ENCODE measurements around the gene HNRNPU. TPM values are rescaled to one million over a fixed set of nuclear protein-coding genes. Genes with fewer than 3 reads are reported as not detected.

HNRNPU gene
- total RNA-seq, 4 donors from 2014 or later: 275 to 441 (median 310) TPM

DNA sequence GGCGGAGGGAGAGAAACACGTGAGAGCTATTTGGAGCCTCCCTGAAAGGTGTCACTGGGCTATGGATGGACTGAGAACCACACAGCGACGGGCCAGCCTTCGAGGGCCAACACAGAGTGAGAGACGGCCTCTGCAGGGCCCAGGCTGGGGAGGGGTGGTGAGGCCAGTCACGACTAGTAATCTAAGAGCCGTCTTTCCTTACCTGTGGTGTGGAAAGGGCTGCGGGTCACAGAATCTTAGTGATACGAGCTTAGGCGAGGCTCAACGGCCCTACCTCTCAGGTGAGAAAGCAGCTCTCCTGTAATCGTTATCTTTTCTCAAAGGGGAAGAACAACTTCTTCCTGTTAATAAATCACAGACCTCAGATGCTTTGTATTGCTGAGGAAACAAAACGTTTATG lies 62.3 kb downstream of the HNRNPU start:
- WGBS: 54% methylated on average over 14 of the region's 14 CpGs

DNA sequence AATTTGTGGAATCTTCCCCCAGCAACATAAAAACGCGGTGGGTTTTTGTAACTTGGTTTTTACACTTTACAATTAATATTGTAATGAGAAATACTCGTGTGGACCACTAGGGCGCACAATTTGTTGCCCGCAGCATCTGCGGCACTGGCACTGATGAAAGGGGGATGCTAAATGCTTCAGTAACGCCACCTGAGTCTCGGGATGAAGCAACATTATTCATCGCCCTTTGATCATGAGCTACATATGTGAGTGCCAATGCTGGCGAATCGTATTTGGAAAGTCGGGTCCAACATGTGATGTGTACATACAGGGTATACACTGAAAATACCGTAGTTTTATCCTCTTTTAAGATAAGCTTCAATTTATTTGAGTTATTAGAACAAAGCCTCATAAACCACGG lies 63.1 kb downstream of the HNRNPU start:
- DNase-seq (ENCODE audit: low spot score in 2 of 2): peak in 1 of 2 donors; percentile 20
- Histone ChIP-seq H3K36me3 (no peaks in the 10 kb centered on the region), H3K27ac (no peak overlapping the region), H3K4me3 (no peak overlapping the region), H3K27me3 (no peaks in the 10 kb centered on the region), H3K4me1 (peaks cover 4% of the 10 kb centered on the region), H3K9me3 (no peaks in the 10 kb centered on the region)
- no peak for TF ChIP-seq POLR2AphosphoS5 (IDR thresholded peaks at IDR 0.05)
- TF ChIP-seq, protein P1, sequence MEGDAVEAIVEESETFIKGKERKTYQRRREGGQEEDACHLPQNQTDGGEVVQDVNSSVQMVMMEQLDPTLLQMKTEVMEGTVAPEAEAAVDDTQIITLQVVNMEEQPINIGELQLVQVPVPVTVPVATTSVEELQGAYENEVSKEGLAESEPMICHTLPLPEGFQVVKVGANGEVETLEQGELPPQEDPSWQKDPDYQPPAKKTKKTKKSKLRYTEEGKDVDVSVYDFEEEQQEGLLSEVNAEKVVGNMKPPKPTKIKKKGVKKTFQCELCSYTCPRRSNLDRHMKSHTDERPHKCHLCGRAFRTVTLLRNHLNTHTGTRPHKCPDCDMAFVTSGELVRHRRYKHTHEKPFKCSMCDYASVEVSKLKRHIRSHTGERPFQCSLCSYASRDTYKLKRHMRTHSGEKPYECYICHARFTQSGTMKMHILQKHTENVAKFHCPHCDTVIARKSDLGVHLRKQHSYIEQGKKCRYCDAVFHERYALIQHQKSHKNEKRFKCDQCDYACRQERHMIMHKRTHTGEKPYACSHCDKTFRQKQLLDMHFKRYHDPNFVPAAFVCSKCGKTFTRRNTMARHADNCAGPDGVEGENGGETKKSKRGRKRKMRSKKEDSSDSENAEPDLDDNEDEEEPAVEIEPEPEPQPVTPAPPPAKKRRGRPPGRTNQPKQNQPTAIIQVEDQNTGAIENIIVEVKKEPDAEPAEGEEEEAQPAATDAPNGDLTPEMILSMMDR (IDR thresholded peaks at IDR 0.05): peak; percentile 33 to 40
- 60% methylated on average over 14 of the region's 14 CpGs for WGBS

More for the DNA sequence above, 62.3 kb downstream of the HNRNPU start:
- H3K9me3 ChIP-seq: no peaks in the 10 kb centered on the region
- H3K4me1 ChIP-seq: peaks cover 4% of the 10 kb centered on the region
- TF ChIP-seq EP300 (IDR thresholded peaks at IDR 0.05) (no peak), POLR2A (IDR thresholded peaks at IDR 0.05) (no peak), POLR2AphosphoS5 (IDR thresholded peaks at IDR 0.05) (no peak)
- TF ChIP-seq, protein P1 (IDR thresholded peaks at IDR 0.05): no peak
- H3K4me3 ChIP-seq: no peak overlapping the region
- H3K27ac ChIP-seq: no peak overlapping the region
- peak in 1 of 2 donors; percentile 59 for DNase-seq (ENCODE audit: low spot score in 2 of 2)
- H3K36me3 ChIP-seq: no peaks in the 10 kb centered on the region
- H3K27me3 ChIP-seq: no peaks in the 10 kb centered on the region

DNA sequence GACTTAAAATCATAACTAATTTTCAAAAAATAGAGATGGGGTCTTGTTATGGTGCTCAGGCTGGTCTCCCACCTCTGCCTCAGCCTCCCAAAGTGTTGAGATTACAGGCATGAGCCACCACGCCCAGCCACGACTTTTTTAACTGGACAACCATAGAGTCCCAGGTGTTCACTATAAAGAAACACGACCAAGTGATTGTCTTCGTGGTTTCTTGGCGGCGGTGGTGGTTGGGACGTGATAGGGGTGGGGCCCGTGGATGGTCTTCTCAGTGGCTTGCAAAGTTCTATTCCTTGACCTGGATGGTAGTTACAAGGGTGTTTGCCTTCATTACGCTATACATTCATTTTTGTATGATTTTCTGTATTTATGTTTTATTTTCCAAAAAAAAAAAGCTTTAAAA lies 63.5 kb downstream of the HNRNPU start:
- TF ChIP-seq POLR2AphosphoS5 (IDR thresholded peaks at IDR 0.05): no peak
- TF ChIP-seq, protein P1 (IDR thresholded peaks at IDR 0.05): no peak
- no peak for TF ChIP-seq POLR2A (IDR thresholded peaks at IDR 0.05)
- no peak for TF ChIP-seq EP300 (IDR thresholded peaks at IDR 0.05)
- DNase-seq (ENCODE audit: low spot score in 2 of 2): peak in 1 of 2 donors; percentile 58
- Histone ChIP-seq H3K27ac (no peak overlapping the region), H3K4me3 (no peak overlapping the region), H3K9me3 (no peaks in the 10 kb centered on the region), H3K36me3 (no peaks in the 10 kb centered on the region), H3K4me1 (peaks cover 4% of the 10 kb centered on the region), H3K27me3 (no peaks in the 10 kb centered on the region)
- 91% methylated on average over 9 of the region's 9 CpGs for WGBS

Other genes starting within 250 kb of the HNRNPU start
- 10 to 100 TPM; 24.0 to 31.6 (median 30.2) TPM for gene DESI2, start 211.4 kb downstream of the HNRNPU start, total RNA-seq
- gene COX20, start 28.9 kb downstream of the HNRNPU start, total RNA-seq: 10 to 100 TPM; 19.4 to 30.3 (median 25.3) TPM